Measurements from ENCODE around the gene RALGPS1.

Gene RALGPS1

GRCh38 chr9:127092041-127092608 lies 177.5 kb downstream of the RALGPS1 start:
- H3K4me3 ChIP-seq (ENCODE audit: low read depth, low read length) = no peak overlapping the region

DNA sequence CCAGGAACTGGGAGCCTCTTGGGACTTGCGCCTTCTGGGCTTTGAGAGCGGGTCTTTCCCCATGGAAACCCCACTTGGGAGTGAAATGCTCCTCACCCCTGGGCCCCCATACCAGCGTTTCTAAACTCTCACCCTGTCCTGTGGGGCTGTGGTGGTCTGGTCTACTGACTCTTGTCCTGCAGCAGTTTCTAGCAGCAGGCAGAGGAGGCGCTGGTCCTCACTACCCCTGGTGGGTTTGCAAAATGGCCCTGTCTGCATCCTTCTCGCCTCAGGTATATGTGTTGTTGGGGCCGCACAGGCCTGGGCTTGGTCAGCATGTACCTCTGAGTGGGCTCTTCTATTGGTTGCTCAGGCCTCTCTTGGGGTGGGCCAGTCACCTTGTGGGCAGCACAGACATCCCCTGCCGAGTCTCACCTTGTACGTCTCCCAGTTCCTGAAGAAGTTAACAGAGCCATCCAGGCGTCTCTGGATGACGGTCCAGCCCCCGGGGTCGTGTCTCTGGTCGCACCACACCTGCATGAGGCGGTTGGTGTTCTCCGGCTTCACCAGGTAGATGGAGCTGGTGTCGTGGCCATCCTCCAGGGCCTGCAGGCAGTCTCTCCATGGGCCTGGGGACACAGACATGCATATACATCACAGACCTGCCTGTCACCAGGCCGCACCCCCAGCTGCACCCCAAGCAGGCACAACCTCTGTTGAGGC lies 178.9 kb downstream of the RALGPS1 start:
- no peak overlapping the region for H3K4me3 ChIP-seq (ENCODE audit: low read depth, low read length)

- no peak overlapping the region for H3K4me3 ChIP-seq (ENCODE audit: low read depth, low read length)
Measured at GRCh38 chr9:127095411-127095810, 180.8 kb downstream of the RALGPS1 start.

DNA sequence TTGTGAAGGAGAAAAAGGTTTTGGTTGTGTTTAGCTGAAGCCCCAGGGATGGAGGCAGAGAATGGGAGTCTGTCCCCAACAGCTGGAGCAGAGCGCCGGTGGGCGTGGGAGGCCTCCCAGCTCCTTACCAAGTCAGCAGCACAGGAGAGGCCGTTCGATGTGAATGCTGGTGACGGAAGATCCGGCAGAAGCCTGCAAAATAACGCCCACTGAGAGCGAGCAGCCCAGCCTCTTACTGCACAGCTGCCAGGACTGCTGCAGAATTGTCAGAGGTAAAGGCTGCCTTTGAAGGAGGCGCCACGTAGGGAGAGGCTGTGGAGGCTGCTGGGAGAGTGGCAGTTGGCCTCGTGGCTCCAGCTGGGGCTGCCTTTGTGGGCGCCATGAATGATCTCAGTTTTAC lies 181.6 kb downstream of the RALGPS1 start:
- H3K4me3 ChIP-seq (ENCODE audit: low read depth, low read length) = no peak overlapping the region

GRCh38 chr9:127097683-127098082 lies 183.1 kb downstream of the RALGPS1 start:
- H3K4me3 ChIP-seq (ENCODE audit: low read depth, low read length) = no peak overlapping the region

- H3K4me3 ChIP-seq (ENCODE audit: low read depth, low read length) = no peak overlapping the region
Measured at GRCh38 chr9:127098916-127099553, 184.5 kb downstream of the RALGPS1 start.

GRCh38 chr9:127099664-127100063 lies 185.1 kb downstream of the RALGPS1 start:
- no peak overlapping the region for H3K4me3 ChIP-seq (ENCODE audit: low read depth, low read length)

DNA sequence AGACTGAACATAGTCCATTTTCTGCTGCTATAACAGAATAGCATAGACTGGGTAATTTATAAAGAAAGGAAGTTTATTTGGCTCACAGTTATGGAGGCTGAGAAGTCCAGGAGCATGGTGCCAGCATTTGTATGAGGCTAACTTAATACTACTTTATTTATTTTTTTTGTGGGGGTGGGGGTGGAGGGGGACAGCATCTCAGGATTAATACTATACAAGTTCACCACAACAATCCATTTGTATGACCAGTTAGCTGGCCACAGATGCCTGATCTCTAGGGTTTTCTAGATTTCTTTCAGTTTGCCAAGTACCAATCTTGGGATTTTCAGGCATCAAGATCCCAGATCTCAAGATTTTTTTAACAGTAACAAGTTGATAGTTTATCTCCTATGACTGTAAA lies 187.6 kb downstream of the RALGPS1 start:
- no peak overlapping the region for H3K4me3 ChIP-seq (ENCODE audit: low read depth, low read length)

GRCh38 chr9:127102788-127103187 lies 188.2 kb downstream of the RALGPS1 start:
- no peak overlapping the region for H3K4me3 ChIP-seq (ENCODE audit: low read depth, low read length)

DNA sequence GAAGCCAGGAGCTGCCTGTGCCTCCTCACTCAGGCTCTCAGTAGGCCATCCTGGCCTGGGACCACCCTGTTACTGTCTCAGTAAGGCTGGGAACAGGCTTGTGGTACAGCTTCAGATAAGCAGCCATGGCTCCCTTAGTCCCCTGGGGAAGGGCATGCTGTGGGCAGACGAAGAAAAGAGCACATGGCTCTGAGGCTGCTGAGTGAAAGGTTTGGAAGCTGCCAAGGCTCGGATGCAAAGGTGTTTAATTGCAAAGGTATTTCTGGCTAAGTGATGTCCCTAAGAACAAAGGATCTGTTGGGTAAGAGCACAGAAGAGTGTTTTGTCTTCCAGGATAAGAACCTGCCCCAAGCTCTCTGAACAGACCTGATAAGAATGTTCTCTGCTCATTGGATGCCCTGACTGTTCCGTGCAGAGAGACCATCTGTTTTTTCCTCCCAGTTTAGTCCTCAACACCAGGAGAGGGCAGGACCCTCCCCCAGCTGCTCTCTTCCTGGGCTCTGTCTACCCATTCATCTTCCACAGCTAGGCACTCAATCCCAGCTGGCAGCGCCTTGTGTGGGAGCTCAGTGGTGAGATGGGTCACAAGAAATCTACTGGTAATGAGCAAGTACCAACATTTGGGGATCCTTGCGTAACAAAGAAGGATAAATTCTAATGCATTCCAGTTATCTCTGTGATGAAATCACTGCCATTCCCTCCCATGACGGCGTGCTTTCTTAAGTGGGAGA lies 190.2 kb downstream of the RALGPS1 start:
- H3K4me3 ChIP-seq (ENCODE audit: low read depth, low read length) = no peak overlapping the region

- H3K4me3 ChIP-seq (ENCODE audit: low read depth, low read length) = no peak overlapping the region
Measured at GRCh38 chr9:127105805-127106465, 191.4 kb downstream of the RALGPS1 start.

DNA sequence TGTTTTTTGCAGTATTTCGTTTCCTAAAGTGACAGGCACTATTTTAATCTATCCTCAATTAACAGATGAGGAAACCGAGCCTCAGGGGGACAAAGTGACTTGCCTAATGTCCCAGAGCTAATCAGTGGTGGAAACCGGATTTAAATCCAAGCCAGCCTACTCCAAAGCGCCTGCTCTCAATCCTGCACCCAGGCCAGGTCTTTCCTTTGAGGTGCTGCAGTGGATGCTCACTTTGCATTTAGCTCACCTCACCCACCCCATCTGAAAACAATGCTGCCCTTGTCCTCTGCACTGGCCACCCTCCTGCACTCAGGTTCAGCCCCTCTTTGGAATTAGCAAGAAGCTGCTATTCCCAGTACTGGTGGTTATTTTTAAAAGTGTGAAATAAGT lies 191.9 kb downstream of the RALGPS1 start:
- no peak overlapping the region for H3K4me3 ChIP-seq (ENCODE audit: low read depth, low read length)

GRCh38 chr9:127107171-127107928 lies 192.8 kb downstream of the RALGPS1 start:
- H3K4me3 ChIP-seq (ENCODE audit: low read depth, low read length) = no peak overlapping the region

- no peak overlapping the region for H3K4me3 ChIP-seq (ENCODE audit: low read depth, low read length)
Measured at GRCh38 chr9:127107929-127108876, 193.6 kb downstream of the RALGPS1 start.

- no peak overlapping the region for H3K4me3 ChIP-seq (ENCODE audit: low read depth, low read length)
Measured at GRCh38 chr9:127109212-127109711, 194.7 kb downstream of the RALGPS1 start.

DNA sequence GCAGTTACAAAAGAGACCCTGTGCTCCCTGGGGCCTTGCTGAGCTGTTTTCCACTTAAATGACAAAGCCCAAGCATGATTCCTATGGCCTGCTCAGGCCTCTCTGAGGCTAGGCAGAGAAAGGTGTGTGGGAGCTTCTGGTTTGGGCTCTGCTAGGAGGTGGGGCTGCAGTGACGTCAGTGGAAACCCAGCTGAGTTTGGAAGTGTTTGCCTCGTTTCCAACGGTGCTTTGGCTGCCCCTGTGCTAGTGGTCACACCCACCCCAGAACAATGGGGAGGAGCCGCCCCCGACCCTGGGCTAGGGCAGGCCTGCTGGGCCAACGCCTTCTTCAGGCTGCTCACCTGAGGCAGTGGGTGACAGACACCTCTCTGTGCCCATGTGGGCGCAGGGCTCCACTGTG lies 197.5 kb downstream of the RALGPS1 start:
- H3K4me3 ChIP-seq (ENCODE audit: low read depth, low read length) = no peak overlapping the region

DNA sequence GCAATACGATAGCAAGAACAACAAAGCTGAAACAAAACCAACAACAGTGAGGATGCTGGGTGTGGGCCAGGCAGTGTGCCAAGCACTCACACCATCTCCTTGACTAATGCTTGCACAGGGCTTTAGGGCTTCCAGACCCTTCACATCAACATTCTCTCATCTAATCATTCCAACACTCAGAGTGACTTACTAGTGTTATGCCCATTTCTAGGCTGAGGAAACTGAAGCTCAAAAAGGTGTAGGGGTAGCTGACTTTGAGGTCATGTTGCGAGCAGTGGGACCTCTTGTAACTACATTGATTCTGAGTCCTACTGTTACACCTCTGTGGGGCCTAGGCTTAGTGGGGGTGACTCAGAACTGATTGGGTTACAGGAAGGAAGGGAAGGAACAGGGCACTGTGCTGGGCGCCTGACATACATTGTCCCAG lies 198.2 kb downstream of the RALGPS1 start:
- H3K4me3 ChIP-seq (ENCODE audit: low read depth, low read length) = no peak overlapping the region

GRCh38 chr9:127113191-127113972 lies 198.8 kb downstream of the RALGPS1 start:
- H3K4me3 ChIP-seq (ENCODE audit: low read depth, low read length) = no peak overlapping the region

Measured in iPS-11a (cell line).